T-helper 17 cell (primary cell): Measurements from ENCODE around the gene HIVEP3. TPM values are rescaled to one million over a fixed set of nuclear protein-coding genes. Genes with fewer than 3 reads are reported as not detected.

ENCODE experiments used
- ATAC-seq: fragments of 150-1000 bp; cut with Tn5 transposase; 2 replicates; pipeline ENCODE4 v1.10.0; 2021; ENCODE audit warnings: mild to moderate bottlenecking, moderate library complexity
- DNase-seq, 3 donors: peaks; one replicate each; pipeline versions ENCODE4 v3.0.0 to v3.0.0-alpha.2; 2020 to 2021
- H3K9me3 ChIP-seq: one replicate; pipeline ENCODE4 v1.7.0; 2013; ENCODE audit warnings: low read length, mild to moderate bottlenecking; ENCODE audit not compliant: control insufficient read depth, poor library complexity, severe bottlenecking
- H3K27ac Mint-ChIP-seq: one replicate; pipeline ENCODE4 v1.8.0; 2022; ENCODE audit warnings: mild to moderate bottlenecking, moderate library complexity, mixed read lengths
- H3K27me3 Mint-ChIP-seq: one replicate; pipeline ENCODE4 v1.8.0; 2022; ENCODE audit warnings: mixed read lengths
- H3K36me3 Mint-ChIP-seq: one replicate; pipeline ENCODE4 v1.8.0; 2022; ENCODE audit warnings: low read depth, mixed read lengths
- H3K4me1 Mint-ChIP-seq: one replicate; pipeline ENCODE4 v1.8.0; 2022; ENCODE audit warnings: mild to moderate bottlenecking, mixed read lengths
- H3K4me3 Mint-ChIP-seq: one replicate; pipeline ENCODE4 v1.8.0; 2022; ENCODE audit warnings: mild to moderate bottlenecking, moderate library complexity, mixed read lengths
- total RNA-seq, 4 donors: library from RNA in 2 of 4; stranded (reverse) in 2 of 4; gene quantifications; one replicate each; pipeline ENCODE4 v1.2.3 and lab custom pipeline; 2022 to 2026

The HIVEP3 gene
- total RNA-seq, 2 donors from 2014 or later: 11.1 to 13.9 TPM

DNA sequence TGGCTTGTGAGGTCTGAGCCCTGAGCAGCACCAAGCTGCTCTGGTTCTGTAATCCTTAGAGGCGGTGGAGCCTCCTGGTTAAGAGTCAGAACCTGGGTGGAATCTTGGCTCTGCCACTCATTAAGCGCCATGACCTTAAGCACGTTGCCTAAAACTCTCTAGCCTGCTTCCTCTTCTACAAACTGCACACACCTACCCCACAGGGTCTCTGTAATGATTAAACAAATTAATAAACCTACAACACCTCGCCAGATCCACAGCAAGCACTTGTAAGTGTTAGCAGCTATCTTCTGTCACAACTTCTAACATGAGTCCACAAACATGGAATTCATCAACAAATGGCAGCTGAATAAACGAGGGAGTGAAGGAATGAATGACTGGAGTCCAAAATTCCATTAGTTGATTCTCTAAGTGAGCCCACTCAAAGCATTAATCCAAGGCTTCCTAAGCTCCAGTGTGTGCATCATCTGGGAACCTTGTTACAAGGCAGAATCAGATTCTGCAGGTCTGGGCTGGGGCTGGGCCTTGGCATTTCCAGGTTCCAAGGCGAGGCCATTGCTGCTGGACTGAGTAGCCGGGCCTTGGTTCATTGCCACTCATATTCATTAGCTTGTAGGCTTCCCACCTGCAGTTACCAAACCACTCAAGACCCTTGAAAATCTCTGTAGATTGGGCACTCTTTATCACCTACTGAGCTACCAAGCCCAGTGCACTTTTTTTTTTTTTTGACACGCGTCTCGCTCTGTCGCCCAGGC, 168.6 kb downstream of the HIVEP3 start:
- H3K4me1 Mint-ChIP-seq: peaks cover 33% of the 10 kb centered on the region
- H3K27me3 Mint-ChIP-seq: no peaks in the 10 kb centered on the region
- peak overlapping the region; percentile 12 for H3K4me3 Mint-ChIP-seq
- no peaks in the 10 kb centered on the region for H3K9me3 ChIP-seq
- H3K27ac Mint-ChIP-seq: peak overlapping the region; percentile 60
- DNase-seq (no peak), ATAC-seq (no peak)
- H3K36me3 Mint-ChIP-seq: no peaks in the 10 kb centered on the region

DNA sequence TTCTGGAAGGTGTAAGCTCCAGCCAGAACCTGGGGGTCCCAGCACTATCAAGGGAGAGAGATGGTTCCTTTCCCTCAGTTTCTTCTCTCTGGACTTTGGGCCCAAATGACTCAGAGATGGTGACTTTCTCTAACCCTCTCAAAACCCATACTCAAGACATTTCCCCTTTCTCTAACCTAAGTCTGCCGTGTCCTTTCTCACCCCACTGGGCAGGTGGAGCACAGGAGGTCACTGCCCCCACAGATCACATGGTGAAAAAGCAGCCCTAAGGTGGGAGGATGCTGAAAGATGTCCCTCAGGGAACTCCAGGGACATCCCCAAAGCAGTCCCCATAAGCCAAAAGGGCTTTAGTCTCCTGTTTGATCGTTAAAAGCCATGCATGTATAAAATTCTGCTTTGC, 173.7 kb downstream of the HIVEP3 start:
- no peaks in the 10 kb centered on the region for H3K9me3 ChIP-seq
- DNase-seq (no peak), ATAC-seq (no peak)
- no peak overlapping the region for H3K27ac Mint-ChIP-seq
- peaks cover 2% of the 10 kb centered on the region for H3K36me3 Mint-ChIP-seq
- no peak overlapping the region for H3K4me3 Mint-ChIP-seq
- no peaks in the 10 kb centered on the region for H3K27me3 Mint-ChIP-seq
- peaks cover 21% of the 10 kb centered on the region for H3K4me1 Mint-ChIP-seq

DNA sequence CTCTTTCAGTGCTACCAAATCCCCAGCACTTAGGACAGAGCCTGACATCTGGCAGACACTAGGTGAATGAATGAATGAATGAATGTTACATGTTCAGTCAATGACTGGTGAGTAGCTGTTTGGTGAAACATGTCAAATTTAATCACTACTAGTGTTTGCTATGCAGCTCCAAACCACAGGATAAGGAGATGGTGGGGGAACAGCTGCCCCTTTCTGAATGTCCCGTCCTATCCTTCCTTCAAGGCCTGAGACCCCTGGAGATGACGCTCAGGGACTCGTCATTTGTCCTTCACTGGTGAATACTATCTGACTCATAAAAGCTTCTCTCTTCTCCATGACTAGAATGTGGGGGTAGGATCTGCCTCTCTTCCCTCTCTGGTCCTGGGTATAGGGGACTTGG, 175.4 kb downstream of the HIVEP3 start:
- Mint-ChIP-seq H3K36me3 (peaks cover 2% of the 10 kb centered on the region), H3K27me3 (no peaks in the 10 kb centered on the region), H3K27ac (no peak overlapping the region), H3K4me3 (no peak overlapping the region), H3K4me1 (peaks cover 30% of the 10 kb centered on the region)
- no peak for ATAC-seq
- no peaks in the 10 kb centered on the region for H3K9me3 ChIP-seq
- DNase-seq: no peak

DNA sequence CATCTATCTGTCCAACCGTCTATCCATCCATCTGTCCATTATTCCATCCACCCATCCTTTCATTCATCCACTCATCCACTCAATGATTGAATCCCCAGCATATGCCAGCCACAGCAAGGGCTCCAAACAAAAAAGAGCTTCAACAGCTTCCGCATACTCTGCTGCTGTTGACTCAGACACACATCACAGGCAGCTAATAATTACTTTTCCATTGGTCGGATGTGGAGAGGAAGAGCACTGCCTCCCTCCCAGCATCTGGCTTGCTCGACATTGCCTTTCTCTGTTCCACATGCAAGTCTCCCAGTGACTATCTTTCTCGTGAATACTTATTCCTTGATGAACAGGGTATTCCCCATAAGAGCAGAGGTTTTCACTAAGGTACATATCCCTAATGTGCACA, 176.5 kb downstream of the HIVEP3 start:
- Mint-ChIP-seq H3K27ac (no peak overlapping the region), H3K36me3 (peaks cover 2% of the 10 kb centered on the region), H3K27me3 (no peaks in the 10 kb centered on the region), H3K4me3 (no peak overlapping the region), H3K4me1 (peaks cover 40% of the 10 kb centered on the region)
- ATAC-seq: no peak
- no peaks in the 10 kb centered on the region for H3K9me3 ChIP-seq
- no peak for DNase-seq

DNA sequence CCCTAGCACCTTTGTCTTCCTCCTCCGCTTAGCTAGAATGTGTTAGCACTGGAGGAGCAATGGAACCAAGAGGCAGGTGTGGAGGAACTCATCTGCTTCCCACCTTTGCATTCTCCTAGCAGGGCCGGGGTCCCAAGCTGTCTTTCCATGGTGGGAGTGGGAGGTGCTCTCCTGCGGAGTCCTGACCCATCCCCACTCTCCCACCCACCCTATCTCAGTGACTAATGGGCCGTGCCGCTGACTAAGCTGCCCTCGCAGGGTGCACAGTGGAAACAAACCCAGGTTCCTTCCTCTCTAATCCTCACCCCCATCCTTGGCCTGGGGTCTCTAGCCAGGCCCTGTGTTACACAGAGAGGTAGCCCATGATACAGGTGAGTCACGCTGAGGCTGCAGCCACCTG, 177.5 kb downstream of the HIVEP3 start:
- Mint-ChIP-seq H3K4me1 (peaks cover 38% of the 10 kb centered on the region), H3K27me3 (no peaks in the 10 kb centered on the region), H3K36me3 (peaks cover 2% of the 10 kb centered on the region), H3K4me3 (no peak overlapping the region), H3K27ac (no peak overlapping the region)
- DNase-seq (no peak), ATAC-seq (no peak)
- H3K9me3 ChIP-seq: no peaks in the 10 kb centered on the region

DNA sequence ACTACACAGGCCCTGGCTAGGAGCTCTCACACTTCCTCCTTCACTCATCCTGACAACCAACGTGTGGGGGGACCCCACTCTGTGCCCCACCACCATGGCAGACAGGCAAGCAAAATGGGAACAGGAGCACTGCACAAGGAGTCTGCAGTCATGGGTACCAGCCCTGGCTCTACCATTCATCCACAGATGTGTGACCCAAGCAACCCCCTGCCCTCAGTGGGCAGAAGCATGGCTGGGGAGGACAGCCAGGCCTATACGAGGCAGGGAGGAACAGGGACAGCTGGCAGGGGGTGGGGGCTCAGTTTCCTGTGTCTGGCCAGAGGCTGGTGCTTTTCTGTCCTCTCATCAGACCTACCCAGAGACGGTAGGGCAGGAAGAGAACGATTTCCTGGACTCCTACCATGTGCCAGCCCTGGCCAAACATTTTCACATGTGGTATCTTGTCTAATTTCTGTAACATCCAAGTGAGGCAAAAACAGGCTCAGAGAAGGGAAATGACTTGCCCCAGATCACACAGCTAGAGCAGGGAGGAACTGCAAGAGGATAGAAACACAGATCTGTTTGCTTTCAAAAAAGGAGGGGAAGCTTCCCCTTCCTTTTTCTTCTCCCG, 178.0 kb downstream of the HIVEP3 start:
- peak overlapping the region; percentile 90 for H3K27ac Mint-ChIP-seq

DNA sequence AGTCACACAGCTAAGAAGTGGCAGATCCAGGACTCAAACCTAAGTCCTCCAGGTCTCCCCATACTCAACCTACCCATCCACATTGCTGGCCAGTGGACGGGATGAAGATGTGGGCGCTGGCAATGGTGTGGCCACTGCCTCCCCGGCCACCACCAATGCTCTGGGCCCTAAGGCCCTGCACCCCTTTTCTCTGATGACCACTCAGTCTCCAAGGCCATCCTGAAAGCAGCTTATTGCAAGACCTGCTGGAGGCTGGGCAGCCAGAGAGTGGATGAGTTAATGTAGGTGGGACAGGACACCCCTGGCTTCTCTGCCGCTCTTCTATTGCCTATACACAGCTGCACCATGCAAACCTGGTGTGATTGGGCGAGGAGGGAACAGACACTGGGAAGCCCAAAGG, 178.7 kb downstream of the HIVEP3 start:
- ATAC-seq (no peak), DNase-seq (no peak)
- H3K9me3 ChIP-seq: no peaks in the 10 kb centered on the region
- Mint-ChIP-seq H3K36me3 (peaks cover 2% of the 10 kb centered on the region), H3K27me3 (no peaks in the 10 kb centered on the region), H3K27ac (peak overlapping the region; percentile 90), H3K4me1 (peaks cover 38% of the 10 kb centered on the region), H3K4me3 (peak overlapping the region; percentile 85)

More for the DNA sequence above, 178.0 kb downstream of the HIVEP3 start:
- H3K27me3 Mint-ChIP-seq: no peaks in the 10 kb centered on the region
- ATAC-seq (no peak), DNase-seq (no peak)
- H3K36me3 Mint-ChIP-seq: peaks cover 2% of the 10 kb centered on the region
- H3K4me1 Mint-ChIP-seq: peaks cover 38% of the 10 kb centered on the region
- H3K9me3 ChIP-seq: no peaks in the 10 kb centered on the region
- H3K4me3 Mint-ChIP-seq: no peak overlapping the region

DNA sequence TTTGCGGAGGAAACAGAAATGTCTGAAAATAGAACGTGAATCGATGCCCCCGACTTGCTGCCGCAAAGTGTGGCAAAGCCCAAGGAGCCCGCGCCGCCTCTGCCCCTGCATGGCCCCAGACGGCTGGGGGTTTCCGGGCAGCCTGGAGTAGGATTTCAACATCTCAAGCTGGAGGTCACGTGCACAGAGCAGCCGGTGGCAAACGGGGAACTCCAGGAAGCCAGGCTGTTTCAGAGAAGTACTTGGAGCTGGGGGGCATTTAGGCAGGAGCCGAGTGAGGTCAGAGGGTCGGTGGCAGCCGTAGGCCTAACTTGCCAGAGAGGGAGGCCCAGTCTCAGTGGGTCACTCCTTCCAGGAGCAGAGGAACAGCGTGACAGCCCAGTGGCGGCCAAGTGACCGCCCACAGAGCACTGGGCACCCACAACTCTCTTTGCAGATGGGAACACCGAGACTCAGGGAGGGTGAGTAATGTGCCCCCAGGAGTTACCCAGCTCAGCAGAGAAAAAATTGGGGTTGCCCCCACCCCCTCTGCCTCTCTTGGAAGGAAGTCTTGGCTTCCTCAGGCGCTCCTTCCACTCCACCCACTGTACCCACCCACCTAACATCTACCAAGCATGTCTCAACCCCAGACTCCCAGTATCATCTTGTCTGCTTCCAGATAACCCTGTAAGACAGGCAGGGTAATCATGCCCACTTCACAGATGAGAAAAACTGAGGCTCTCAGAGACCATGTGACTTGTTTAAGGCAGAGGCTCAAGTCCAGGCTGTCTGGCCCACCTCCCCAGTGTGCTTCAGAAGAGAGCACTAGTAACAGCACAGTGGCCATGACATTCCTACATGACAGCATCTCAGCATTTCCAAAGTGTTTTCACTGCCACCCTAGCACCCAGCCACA, 179.4 kb downstream of the HIVEP3 start:
- no peaks in the 10 kb centered on the region for H3K36me3 Mint-ChIP-seq
- H3K27me3 Mint-ChIP-seq: no peaks in the 10 kb centered on the region
- H3K4me3 Mint-ChIP-seq: peak overlapping the region; percentile 85
- H3K4me1 Mint-ChIP-seq: peaks cover 36% of the 10 kb centered on the region
- peak; percentile 56 to 72 (median 58) for DNase-seq
- ATAC-seq: peak; percentile 97
- H3K27ac Mint-ChIP-seq: peak overlapping the region; percentile 90
- H3K9me3 ChIP-seq: no peaks in the 10 kb centered on the region

DNA sequence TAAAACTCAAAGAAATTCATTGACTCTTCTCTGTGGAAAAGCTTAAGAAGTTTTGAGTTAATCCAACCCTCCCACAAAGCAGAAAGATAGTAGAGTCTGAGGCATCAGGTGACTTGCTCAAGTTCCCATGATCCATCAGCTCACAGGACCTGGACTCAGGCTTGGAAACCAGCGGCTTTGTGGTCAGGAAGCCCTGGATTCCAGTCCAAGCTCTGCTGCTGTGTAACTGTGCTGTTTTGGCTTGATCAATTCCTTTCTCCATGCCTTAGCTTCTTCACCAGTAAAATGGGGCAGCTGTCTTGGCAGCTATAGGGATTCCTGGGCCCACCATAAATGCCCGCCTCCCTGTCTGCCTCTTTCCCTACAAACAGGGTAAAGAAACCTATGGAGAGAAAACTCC, 180.2 kb downstream of the HIVEP3 start:
- Mint-ChIP-seq H3K27ac (peak overlapping the region; percentile 90), H3K27me3 (no peaks in the 10 kb centered on the region), H3K4me3 (peak overlapping the region; percentile 85), H3K36me3 (no peaks in the 10 kb centered on the region), H3K4me1 (peaks cover 41% of the 10 kb centered on the region)
- no peak for DNase-seq
- no peaks in the 10 kb centered on the region for H3K9me3 ChIP-seq
- ATAC-seq: no peak

DNA sequence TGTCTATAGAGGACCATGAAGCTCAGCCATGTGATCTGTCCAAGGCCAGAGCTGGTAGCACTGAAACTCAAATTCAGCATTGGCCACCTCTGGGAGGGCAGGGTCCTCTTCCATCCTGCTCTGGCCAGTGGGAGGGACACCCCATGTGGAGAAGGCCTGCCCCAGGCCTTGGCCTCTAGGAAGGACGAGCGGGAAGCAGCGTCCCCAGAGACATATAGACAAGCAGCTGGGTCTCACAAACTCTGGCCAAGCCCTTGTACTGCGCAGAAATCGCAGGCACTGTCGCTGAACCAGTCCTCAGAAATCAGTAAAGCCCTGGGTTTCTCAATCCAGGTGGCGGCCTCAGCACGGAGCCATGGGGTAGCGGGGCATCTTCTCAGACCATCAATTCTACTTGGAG, 180.7 kb downstream of the HIVEP3 start:
- H3K9me3 ChIP-seq: no peaks in the 10 kb centered on the region
- no peak for DNase-seq
- Mint-ChIP-seq H3K27ac (peak overlapping the region; percentile 90), H3K4me1 (peaks cover 42% of the 10 kb centered on the region), H3K4me3 (peak overlapping the region; percentile 5), H3K36me3 (no peaks in the 10 kb centered on the region), H3K27me3 (no peaks in the 10 kb centered on the region)
- no peak for ATAC-seq

DNA sequence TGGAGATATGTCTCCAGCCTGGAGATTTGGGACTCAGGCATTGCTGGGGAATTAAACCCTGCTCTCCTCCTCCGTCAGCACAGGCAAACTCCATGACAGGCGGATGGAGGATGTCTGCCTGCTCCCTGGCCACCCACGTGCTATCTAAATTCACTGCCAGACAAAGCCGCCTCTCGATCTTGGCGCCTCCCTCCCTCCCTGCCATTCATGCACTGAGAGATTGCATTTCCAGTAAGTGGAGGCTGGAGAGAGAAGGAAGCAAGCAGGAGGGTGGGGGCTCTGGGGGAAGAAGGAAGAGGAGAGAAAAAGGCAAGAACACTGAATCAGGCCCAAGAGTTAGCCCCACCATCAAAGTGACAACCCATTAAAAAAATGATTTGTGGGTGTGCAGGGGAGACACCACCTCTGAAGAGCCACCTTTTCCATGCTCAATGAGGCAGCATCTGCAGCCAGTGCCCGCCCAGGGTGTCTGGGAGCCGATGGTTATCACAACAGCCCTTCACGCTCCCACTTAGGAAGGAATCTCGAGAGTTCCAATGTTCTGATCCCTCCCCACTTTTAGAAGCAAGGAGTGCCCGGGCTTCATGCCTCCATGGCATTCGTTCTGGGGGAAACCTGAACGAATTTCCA, 183.0 kb downstream of the HIVEP3 start:
- H3K27ac Mint-ChIP-seq: peak overlapping the region; percentile 90
- H3K36me3 Mint-ChIP-seq: no peaks in the 10 kb centered on the region

DNA sequence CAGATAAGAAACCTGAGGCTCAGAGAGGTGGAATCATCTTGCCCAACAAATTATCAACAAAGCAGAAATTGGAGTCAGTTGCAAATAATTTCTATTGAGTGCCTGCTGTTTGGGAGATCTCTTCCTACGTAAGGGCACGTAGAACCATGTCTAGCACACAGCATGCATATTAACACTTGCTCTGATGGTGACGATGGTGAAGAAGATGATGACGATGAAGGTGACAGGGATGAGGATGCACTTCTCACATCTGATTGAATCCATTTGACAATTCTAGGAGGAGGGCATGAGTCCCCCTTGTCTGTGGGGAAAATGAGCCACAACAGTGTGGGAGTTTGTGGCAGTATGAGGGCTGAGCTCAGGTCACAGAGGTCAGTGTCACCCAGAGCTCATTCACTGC, 183.6 kb downstream of the HIVEP3 start:
- Mint-ChIP-seq H3K27ac (no peak overlapping the region), H3K27me3 (no peaks in the 10 kb centered on the region)
- no peak for ATAC-seq

More for the DNA sequence above, 183.0 kb downstream of the HIVEP3 start:
- DNase-seq (no peak), ATAC-seq (no peak)
- no peaks in the 10 kb centered on the region for H3K27me3 Mint-ChIP-seq
- H3K4me1 Mint-ChIP-seq: peaks cover 33% of the 10 kb centered on the region
- no peak overlapping the region for H3K4me3 Mint-ChIP-seq
- H3K9me3 ChIP-seq: no peaks in the 10 kb centered on the region

More for the DNA sequence above, 183.6 kb downstream of the HIVEP3 start:
- H3K4me1 Mint-ChIP-seq: peaks cover 31% of the 10 kb centered on the region
- no peaks in the 10 kb centered on the region for H3K9me3 ChIP-seq
- DNase-seq: no peak
- no peak overlapping the region for H3K4me3 Mint-ChIP-seq
- no peaks in the 10 kb centered on the region for H3K36me3 Mint-ChIP-seq
